Stimulated activated CD4-positive, alpha-beta T cell treated with anti-CD3 and anti-CD28 coated beads, Interleukin-4, amount 100 ng/mL, for 1 hour (primary cell): ENCODE data around the gene TNFRSF12A.
A peak's percentile ranks its signal among the peaks of the same experiment; 100 is the strongest.

Experiments
- DNase-seq: peaks from one replicate; pipeline ENCODE4 v3.0.0-alpha.2; 2020

The TNFRSF12A gene

GRCh38 chr16:3012828-3013420 is 7.2 kb upstream of the TNFRSF12A start, which contains the start of gene CLDN9:
Gene CLDN9 (plus strand): TSS chr16:3012923. CDS start chr16:3013363, 440 bp downstream.
- no peak for DNase-seq

- DNase-seq = no peak
Measured at GRCh38 chr16:3013491-3013951, 6.6 kb upstream of the TNFRSF12A start.

GRCh38 chr16:3013998-3014690 is 6.0 kb upstream of the TNFRSF12A start:
- DNase-seq = no peak

- DNase-seq = no peak
Measured at GRCh38 chr16:3014971-3015370, 5.2 kb upstream of the TNFRSF12A start.

GRCh38 chr16:3015865-3016521 is 4.2 kb upstream of the TNFRSF12A start:
- no peak for DNase-seq

- DNase-seq = no peak
Measured at GRCh38 chr16:3017344-3017743, 2.8 kb upstream of the TNFRSF12A start.

GRCh38 chr16:3017794-3018506 is 2.2 kb upstream of the TNFRSF12A start, which contains the start of gene CLDN6:
Gene CLDN6 (minus strand): TSS chr16:3018183. CDS start chr16:3016021, 2,162 bp downstream.
- DNase-seq = peak; percentile 39

- DNase-seq = no peak
Measured at GRCh38 chr16:3019594-3020246, 448 bp upstream of the TNFRSF12A start.

- DNase-seq = peak; percentile 59
Measured at GRCh38 chr16:3020604-3021448, 658 bp downstream of the TNFRSF12A start.

GRCh38 chr16:3021449-3022207 is 1.5 kb downstream of the TNFRSF12A start:
- DNase-seq = peak; percentile 84

- DNase-seq = peak; percentile 94
Measured at GRCh38 chr16:3022208-3022683, 2.1 kb downstream of the TNFRSF12A start.

- no peak for DNase-seq
Measured at GRCh38 chr16:3022684-3023414, 2.7 kb downstream of the TNFRSF12A start.

- DNase-seq = no peak
Measured at GRCh38 chr16:3023415-3023668, 3.2 kb downstream of the TNFRSF12A start.

GRCh38 chr16:3023669-3024478 is 3.7 kb downstream of the TNFRSF12A start, which contains the start of the genes HCFC1R1 and THOC6:
Gene HCFC1R1 (minus strand): TSS chr16:3023942. CDS start chr16:3023941, 1 bp downstream.
Gene THOC6 (plus strand): TSS chr16:3024035. CDS start chr16:3024327, 292 bp downstream.
- DNase-seq = peak; percentile 96

- no peak for DNase-seq
Measured at GRCh38 chr16:3025032-3026002, 5.1 kb downstream of the TNFRSF12A start.

GRCh38 chr16:3026003-3026378 is 5.8 kb downstream of the TNFRSF12A start:
- DNase-seq = no peak

GRCh38 chr16:3026609-3027488 is 6.7 kb downstream of the TNFRSF12A start:
- DNase-seq = no peak
